ENCODE measurements around the gene BAZ2B. TPM values are rescaled to one million over a fixed set of nuclear protein-coding genes. Genes with fewer than 3 reads are reported as not detected.

Gene BAZ2B
- total RNA-seq, 3 donors from 2014 or later (not counting 1 experiment from before 2014, with no cell fraction given): 59.8 to 73.7 (median 68.4) TPM

- Histone ChIP-seq H3K36me3 (ENCODE audit: control insufficient read depth, insufficient read depth, low read length) (no peaks in the 10 kb centered on the region), H3K27ac (ENCODE audit: low read length) (no peak overlapping the region), H3K4me3 (ENCODE audit: low read length) (no peak overlapping the region), H3K27me3 (ENCODE audit: control insufficient read depth, insufficient read depth, low read length) (peaks cover 4% of the 10 kb centered on the region), H3K9me3 (ENCODE audit: control insufficient read depth, insufficient read depth, low read length) (no peaks in the 10 kb centered on the region), H3K4me1 (ENCODE audit: control insufficient read depth, insufficient read depth, low read length) (no peaks in the 10 kb centered on the region)
- H3K4me1 Mint-ChIP-seq: peaks cover 0 to 8% of the 10 kb centered on the region in 2 donors
- ATAC-seq: no peak
- TF ChIP-seq CTCF (IDR thresholded peaks at IDR 0.05): no peak
- no peak overlapping the region for H3K4me3 Mint-ChIP-seq
- H3K36me3 Mint-ChIP-seq: no peaks in the 10 kb centered on the region
- no peaks in the 10 kb centered on the region for H3K9me3 Mint-ChIP-seq
- intact Hi-C loops (cut with micrococcal nuclease): no loop called here
- H3K27me3 Mint-ChIP-seq (ENCODE audit: low read depth in 2 of 2): peaks cover 0 to 4% of the 10 kb centered on the region in 2 donors
- H3K27ac Mint-ChIP-seq: no peak overlapping the region
- WGBS (ENCODE audit: insufficient coverage): 93% methylated on average over 1 of the region's 1 CpG
- DNase-seq: no peak
Measured at GRCh38 chr2:159608723-159609308, 7.5 kb downstream of the BAZ2B start.

DNA sequence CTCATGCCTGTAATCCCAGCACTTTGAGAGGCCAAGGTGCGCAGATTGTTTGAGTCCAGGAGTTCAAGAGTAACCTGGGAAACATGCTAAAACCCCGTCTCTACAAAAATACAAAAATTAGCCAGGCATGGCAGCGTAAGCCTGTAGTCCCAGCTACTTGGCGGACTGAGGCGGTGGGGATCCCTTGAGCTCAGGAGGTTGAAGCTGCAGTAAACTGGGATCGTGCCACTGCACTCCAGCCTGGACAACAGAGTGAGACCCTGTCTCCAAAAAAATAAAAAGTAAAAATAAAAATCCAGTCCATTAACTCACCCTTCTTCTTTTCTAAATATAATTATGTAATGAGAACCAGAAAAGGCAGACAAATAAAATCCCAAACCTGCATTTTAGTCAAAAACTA lies 8.2 kb downstream of the BAZ2B start:
- Mint-ChIP-seq H3K36me3 (no peaks in the 10 kb centered on the region), H3K9me3 (no peaks in the 10 kb centered on the region), H3K4me1 (peaks cover 0 to 8% of the 10 kb centered on the region in 2 donors), H3K27me3 (ENCODE audit: low read depth in 2 of 2) (peaks cover 0 to 4% of the 10 kb centered on the region in 2 donors), H3K4me3 (no peak overlapping the region), H3K27ac (no peak overlapping the region)
- Histone ChIP-seq H3K9me3 (ENCODE audit: control insufficient read depth, insufficient read depth, low read length) (no peaks in the 10 kb centered on the region), H3K36me3 (ENCODE audit: control insufficient read depth, insufficient read depth, low read length) (no peaks in the 10 kb centered on the region), H3K27ac (ENCODE audit: low read length) (no peak overlapping the region), H3K4me1 (ENCODE audit: control insufficient read depth, insufficient read depth, low read length) (no peaks in the 10 kb centered on the region), H3K27me3 (ENCODE audit: control insufficient read depth, insufficient read depth, low read length) (no peaks in the 10 kb centered on the region), H3K4me3 (ENCODE audit: low read length) (no peak overlapping the region)
- TF ChIP-seq CTCF (IDR thresholded peaks at IDR 0.05): no peak
- ATAC-seq (no peak), DNase-seq (no peak)
- 98% methylated on average over 6 of the region's 6 CpGs for WGBS (ENCODE audit: insufficient coverage)
- intact Hi-C loops (cut with micrococcal nuclease): no loop called here

DNA sequence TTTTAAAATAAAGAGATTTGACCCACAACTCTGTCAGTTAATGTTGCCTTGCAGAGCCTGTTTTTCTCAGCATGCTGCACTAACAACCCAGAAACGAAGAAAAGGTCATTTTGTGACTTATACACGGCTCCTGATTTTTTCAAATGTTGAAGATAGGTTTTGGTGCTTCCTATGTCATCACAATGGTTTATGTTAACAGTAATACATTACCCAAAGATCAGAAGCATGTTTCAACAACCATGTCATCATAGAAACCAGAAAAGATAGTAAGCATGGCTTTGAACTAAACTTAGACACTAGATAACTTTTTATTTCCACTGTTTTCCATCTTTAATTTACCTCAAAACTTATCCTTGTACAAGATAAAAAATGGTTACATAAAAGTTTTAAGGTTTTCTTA lies 10.1 kb downstream of the BAZ2B start:
- H3K27ac Mint-ChIP-seq: no peak overlapping the region
- Histone ChIP-seq H3K27ac (ENCODE audit: low read length) (no peak overlapping the region), H3K9me3 (ENCODE audit: control insufficient read depth, insufficient read depth, low read length) (no peaks in the 10 kb centered on the region), H3K27me3 (ENCODE audit: control insufficient read depth, insufficient read depth, low read length) (no peaks in the 10 kb centered on the region), H3K4me1 (ENCODE audit: control insufficient read depth, insufficient read depth, low read length) (no peaks in the 10 kb centered on the region), H3K4me3 (ENCODE audit: low read length) (no peak overlapping the region), H3K36me3 (ENCODE audit: control insufficient read depth, insufficient read depth, low read length) (no peaks in the 10 kb centered on the region)
- intact Hi-C loops (cut with micrococcal nuclease): no loop called here
- H3K9me3 Mint-ChIP-seq: no peaks in the 10 kb centered on the region
- no peak overlapping the region for H3K4me3 Mint-ChIP-seq
- peaks cover 0 to 8% of the 10 kb centered on the region in 2 donors for H3K4me1 Mint-ChIP-seq
- ATAC-seq: no peak
- WGBS (ENCODE audit: insufficient coverage): 73% methylated on average over 2 of the region's 2 CpGs
- no peak for TF ChIP-seq CTCF (IDR thresholded peaks at IDR 0.05)
- H3K36me3 Mint-ChIP-seq: no peaks in the 10 kb centered on the region
- no peaks in the 10 kb centered on the region for H3K27me3 Mint-ChIP-seq (ENCODE audit: low read depth in 2 of 2)
- no peak for DNase-seq

All from natural killer cell (primary cell).